HepG2 (cell line): ENCODE results near the gene TTLL13. TPM values are rescaled to one million over a fixed set of nuclear protein-coding genes. Genes with fewer than 3 reads are reported as not detected.

Experiments used
- BHLHE40 ChIP-seq: IDR thresholded peaks from 2 replicates; pipeline ENCODE4 v1.6.1; 2011; ENCODE audit warnings: low read length, improper control_type of control experiment
- CBX1 ChIP-seq: IDR thresholded peaks from one replicate; pipeline ENCODE4 v1.6.1; 2016; ENCODE audit warnings: antibody characterized with exemption, low read depth
- GATAD2A ChIP-seq: IDR thresholded peaks from 2 replicates; pipeline ENCODE4 v1.6.1; 2016
- HNRNPLL ChIP-seq: fragments of 200-400 bp; formaldehyde crosslinking; IDR thresholded peaks from 2 replicates; pipeline ENCODE4 v1.6.1; 2017; ENCODE audit warnings: mild to moderate bottlenecking, low read depth, low read length; ENCODE audit not compliant: poor library complexity, severe bottlenecking
- KAT2B ChIP-seq: fragments of 150-350 bp; IDR thresholded peaks from 2 replicates; pipeline ENCODE4 v1.6.1; 2014; ENCODE audit warnings: low read depth, low read length, borderline replicate concordance
- KAT8 ChIP-seq: IDR thresholded peaks from 2 replicates; pipeline ENCODE4 v1.6.1; 2016; ENCODE audit warnings: missing genetic modification reagents, missing compliant biosample characterization
- MTF1 ChIP-seq: sonication (generic); formaldehyde crosslinking; IDR thresholded peaks from 2 replicates; pipeline ENCODE4 v1.5.0; 2020; ENCODE audit warnings: missing genetic modification reagents
- PRMT3 ChIP-seq: sonication (generic); formaldehyde crosslinking; IDR thresholded peaks from 2 replicates; pipeline ENCODE4 v1.8.1; 2022; ENCODE audit warnings: low read depth, mild to moderate bottlenecking, moderate library complexity, missing genetic modification reagents, borderline replicate concordance
- RORA ChIP-seq: sonication (generic); formaldehyde crosslinking; IDR thresholded peaks from 2 replicates; pipeline ENCODE4 v1.5.0; 2020; ENCODE audit warnings: mild to moderate bottlenecking, missing genetic modification reagents, moderate library complexity
- SAFB2 ChIP-seq: sonication (generic); formaldehyde crosslinking; IDR thresholded peaks from 2 replicates; pipeline ENCODE4 v1.5.1; 2020; ENCODE audit warnings: missing genetic modification reagents, low read depth, mild to moderate bottlenecking, borderline replicate concordance
- SOX6 ChIP-seq, 2 experiments: fragments of 450-650 bp in 1 of 2; sonication (generic) in 1 of 2; formaldehyde crosslinking in 1 of 2; IDR thresholded peaks; 2 replicates each; pipeline versions ENCODE4 v1.4.0 to v1.6.1; 2017 to 2020; ENCODE audit warnings: antibody characterized with exemption in 1 of 2, mild to moderate bottlenecking in 1 of 2, missing genetic modification reagents in 1 of 2
- SYNCRIP ChIP-seq: fragments of 200-400 bp; formaldehyde crosslinking; IDR thresholded peaks from 2 replicates; pipeline ENCODE4 v1.6.1; 2018; ENCODE audit warnings: mild to moderate bottlenecking, low read depth, low read length; ENCODE audit not compliant: insufficient read depth
- TBL1XR1 ChIP-seq: fragments of 150-350 bp; IDR thresholded peaks from 2 replicates; pipeline ENCODE4 v1.6.1; 2014; ENCODE audit warnings: borderline replicate concordance, low read length; ENCODE audit not compliant: partially characterized antibody
- TGIF2 ChIP-seq: IDR thresholded peaks from 2 replicates; pipeline ENCODE4 v1.6.1; 2016; ENCODE audit warnings: control low read depth, missing compliant biosample characterization
- ZFP36 ChIP-seq: fragments of 150-350 bp; IDR thresholded peaks from 2 replicates; pipeline ENCODE4 v1.6.1; 2018; ENCODE audit warnings: borderline replicate concordance, low read length, low read depth; ENCODE audit not compliant: partially characterized antibody
- ZMAT3 ChIP-seq: sonication (generic); formaldehyde crosslinking; conservative IDR thresholded peaks from 2 replicates; pipeline ENCODE4 v1.7.0; 2021; ENCODE audit warnings: missing genetic modification reagents
- ZNF256 ChIP-seq: sonication (generic); formaldehyde crosslinking; conservative IDR thresholded peaks from 2 replicates; pipeline ENCODE4 v1.4.0; 2020; ENCODE audit warnings: missing genetic modification reagents
- ZNF343 ChIP-seq: sonication (generic); formaldehyde crosslinking; IDR thresholded peaks from 2 replicates; pipeline ENCODE4 v1.4.0; 2020; ENCODE audit warnings: mild to moderate bottlenecking, missing genetic modification reagents
- ZNF761 ChIP-seq: sonication (generic); formaldehyde crosslinking; conservative IDR thresholded peaks from 2 replicates; pipeline ENCODE4 v1.4.0; 2020; ENCODE audit warnings: mild to moderate bottlenecking, missing genetic modification reagents
- ZNF780A ChIP-seq: sonication (generic); formaldehyde crosslinking; IDR thresholded peaks from 2 replicates; pipeline ENCODE4 v1.8.0; 2022; ENCODE audit warnings: mild to moderate bottlenecking, missing genetic modification reagents, moderate library complexity
- polyA plus RNA-seq, 8 experiments: library from polyadenylated mRNA; depleted of rRNA in 3 of 8; stranded (reverse) in 7 of 8; unstranded in 1 of 8; fragments of >200 nt; fragmentation: Illumina TruSeq in 4 of 8; extraction: Trizol in 4 of 8; gene quantifications; 2 replicates each; pipeline versions ENCODE4 v1.2.1 to v1.2.3, GENCODE V29; 2011 to 2016; ENCODE audit warnings: low read depth in 4 of 8, missing spikeins in 1 of 8, mixed read lengths in 1 of 8; ENCODE audit not compliant: insufficient read depth in 1 of 8
- total RNA-seq, 5 experiments: library from RNA; depleted of rRNA; stranded (reverse); fragments of >200 nt; fragmentation: Illumina TruSeq; extraction: Trizol; gene quantifications; 2 replicates each; pipeline ENCODE4 v1.2.3, GENCODE V29; 2016; ENCODE audit warnings: low read depth in 1 of 5
- TF ChIP-seq, protein P1 (sequence below): IDR thresholded peaks from 2 replicates; pipeline ENCODE4 v1.4.0; 2020; ENCODE audit warnings: mild to moderate bottlenecking, missing genetic modification reagents
- TF ChIP-seq, protein P2 (sequence below): IDR thresholded peaks from 2 replicates; pipeline ENCODE4 v1.6.1; 2012; ENCODE audit warnings: low read length, improper control_type of control experiment
- TF ChIP-seq, protein P3 (sequence below): sonication (generic); formaldehyde crosslinking; IDR thresholded peaks from 2 replicates; pipeline ENCODE4 v1.4.0; 2020; ENCODE audit warnings: mild to moderate bottlenecking, missing genetic modification reagents

The TTLL13 gene
- total and polyA plus RNA-seq, 2 of the 13 experiments (the other 11 are each of a cell fraction or from before 2014, with no cell fraction given), result 0.07 to 0.29 TPM

DNA sequence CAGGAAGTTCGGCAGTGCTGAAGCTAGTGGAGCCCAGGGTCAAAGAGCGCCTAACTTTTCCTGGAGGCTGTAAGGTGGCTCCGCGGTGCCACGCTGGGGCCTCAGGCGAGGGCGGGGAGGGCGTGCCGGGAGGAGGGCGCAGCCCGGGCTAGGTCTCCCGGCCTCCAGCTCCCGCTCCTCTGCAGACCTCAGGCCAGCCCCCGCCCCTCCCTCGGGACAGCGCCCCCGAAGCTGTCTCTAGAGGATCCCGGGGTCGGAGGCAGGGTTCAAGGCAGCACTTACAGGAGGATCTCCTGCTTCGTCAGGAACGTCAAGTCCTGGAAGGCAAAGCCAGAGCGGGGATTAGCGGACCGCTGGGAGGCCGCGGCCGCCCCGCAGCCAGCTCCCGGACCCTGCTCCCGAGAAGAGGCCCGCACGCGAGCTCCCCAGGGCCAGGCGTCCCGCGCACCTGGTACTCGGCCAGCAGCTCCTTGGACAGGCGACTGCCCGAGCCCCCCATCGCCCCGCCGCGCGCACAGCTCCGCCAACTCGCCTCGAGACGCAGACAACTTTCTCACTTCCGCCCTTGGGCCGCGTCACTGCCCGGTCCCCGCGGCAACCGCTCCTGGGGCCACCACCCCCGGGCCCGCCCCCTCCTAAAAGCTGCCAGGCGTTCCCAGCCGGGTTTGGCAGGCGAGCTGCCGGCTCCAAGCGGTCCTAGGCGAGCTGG is 15.8 kb upstream of the TTLL13 start, which contains the start of gene CIB1 (continued):
- TF ChIP-seq KAT8 (peak; percentile 51; the same call in 1 of the 2 replicates), BHLHE40 (0 out of 2 replicates have a peak, but pooled peaks have one; percentile 8), KAT2B (no peak), PRMT3 (CRISPR knock-in tag) (0 out of 2 replicates have a peak, but pooled peaks have one; percentile 53), SOX6 (IDR thresholded peaks at IDR 0.05) (no peak), SOX6 (CRISPR knock-in tag; IDR thresholded peaks at IDR 0.05) (peak; percentile 59), ZFP36 (no peak), ZNF343 (CRISPR knock-in tag) (peak; percentile 23), TBL1XR1 (peak; percentile 28), GATAD2A (CRISPR knock-in tag) (peak; percentile 56; the same call in 1 of the 2 replicates), CBX1 (no peak), RORA (no peak), ZNF780A (peak; percentile 93), TGIF2 (CRISPR knock-in tag) (peak; percentile 59; the same call in 1 of the 2 replicates), ZNF256 (no peak), SYNCRIP (no peak), ZNF761 (CRISPR knock-in tag) (no peak; the same call in 1 of the 2 replicates), ZMAT3 (peak; percentile 65), MTF1 (CRISPR knock-in tag) (no peak), HNRNPLL (peak; percentile 51), SAFB2 (no peak; the same call in 1 of the 2 replicates)
- TF ChIP-seq, protein P1, sequence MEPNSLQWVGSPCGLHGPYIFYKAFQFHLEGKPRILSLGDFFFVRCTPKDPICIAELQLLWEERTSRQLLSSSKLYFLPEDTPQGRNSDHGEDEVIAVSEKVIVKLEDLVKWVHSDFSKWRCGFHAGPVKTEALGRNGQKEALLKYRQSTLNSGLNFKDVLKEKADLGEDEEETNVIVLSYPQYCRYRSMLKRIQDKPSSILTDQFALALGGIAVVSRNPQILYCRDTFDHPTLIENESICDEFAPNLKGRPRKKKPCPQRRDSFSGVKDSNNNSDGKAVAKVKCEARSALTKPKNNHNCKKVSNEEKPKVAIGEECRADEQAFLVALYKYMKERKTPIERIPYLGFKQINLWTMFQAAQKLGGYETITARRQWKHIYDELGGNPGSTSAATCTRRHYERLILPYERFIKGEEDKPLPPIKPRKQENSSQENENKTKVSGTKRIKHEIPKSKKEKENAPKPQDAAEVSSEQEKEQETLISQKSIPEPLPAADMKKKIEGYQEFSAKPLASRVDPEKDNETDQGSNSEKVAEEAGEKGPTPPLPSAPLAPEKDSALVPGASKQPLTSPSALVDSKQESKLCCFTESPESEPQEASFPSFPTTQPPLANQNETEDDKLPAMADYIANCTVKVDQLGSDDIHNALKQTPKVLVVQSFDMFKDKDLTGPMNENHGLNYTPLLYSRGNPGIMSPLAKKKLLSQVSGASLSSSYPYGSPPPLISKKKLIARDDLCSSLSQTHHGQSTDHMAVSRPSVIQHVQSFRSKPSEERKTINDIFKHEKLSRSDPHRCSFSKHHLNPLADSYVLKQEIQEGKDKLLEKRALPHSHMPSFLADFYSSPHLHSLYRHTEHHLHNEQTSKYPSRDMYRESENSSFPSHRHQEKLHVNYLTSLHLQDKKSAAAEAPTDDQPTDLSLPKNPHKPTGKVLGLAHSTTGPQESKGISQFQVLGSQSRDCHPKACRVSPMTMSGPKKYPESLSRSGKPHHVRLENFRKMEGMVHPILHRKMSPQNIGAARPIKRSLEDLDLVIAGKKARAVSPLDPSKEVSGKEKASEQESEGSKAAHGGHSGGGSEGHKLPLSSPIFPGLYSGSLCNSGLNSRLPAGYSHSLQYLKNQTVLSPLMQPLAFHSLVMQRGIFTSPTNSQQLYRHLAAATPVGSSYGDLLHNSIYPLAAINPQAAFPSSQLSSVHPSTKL (CRISPR knock-in tag), result peak; percentile 21; the same call in 1 of the 2 replicates
- TF ChIP-seq, protein P2, sequence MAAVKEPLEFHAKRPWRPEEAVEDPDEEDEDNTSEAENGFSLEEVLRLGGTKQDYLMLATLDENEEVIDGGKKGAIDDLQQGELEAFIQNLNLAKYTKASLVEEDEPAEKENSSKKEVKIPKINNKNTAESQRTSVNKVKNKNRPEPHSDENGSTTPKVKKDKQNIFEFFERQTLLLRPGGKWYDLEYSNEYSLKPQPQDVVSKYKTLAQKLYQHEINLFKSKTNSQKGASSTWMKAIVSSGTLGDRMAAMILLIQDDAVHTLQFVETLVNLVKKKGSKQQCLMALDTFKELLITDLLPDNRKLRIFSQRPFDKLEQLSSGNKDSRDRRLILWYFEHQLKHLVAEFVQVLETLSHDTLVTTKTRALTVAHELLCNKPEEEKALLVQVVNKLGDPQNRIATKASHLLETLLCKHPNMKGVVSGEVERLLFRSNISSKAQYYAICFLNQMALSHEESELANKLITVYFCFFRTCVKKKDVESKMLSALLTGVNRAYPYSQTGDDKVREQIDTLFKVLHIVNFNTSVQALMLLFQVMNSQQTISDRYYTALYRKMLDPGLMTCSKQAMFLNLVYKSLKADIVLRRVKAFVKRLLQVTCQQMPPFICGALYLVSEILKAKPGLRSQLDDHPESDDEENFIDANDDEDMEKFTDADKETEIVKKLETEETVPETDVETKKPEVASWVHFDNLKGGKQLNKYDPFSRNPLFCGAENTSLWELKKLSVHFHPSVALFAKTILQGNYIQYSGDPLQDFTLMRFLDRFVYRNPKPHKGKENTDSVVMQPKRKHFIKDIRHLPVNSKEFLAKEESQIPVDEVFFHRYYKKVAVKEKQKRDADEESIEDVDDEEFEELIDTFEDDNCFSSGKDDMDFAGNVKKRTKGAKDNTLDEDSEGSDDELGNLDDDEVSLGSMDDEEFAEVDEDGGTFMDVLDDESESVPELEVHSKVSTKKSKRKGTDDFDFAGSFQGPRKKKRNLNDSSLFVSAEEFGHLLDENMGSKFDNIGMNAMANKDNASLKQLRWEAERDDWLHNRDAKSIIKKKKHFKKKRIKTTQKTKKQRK, result no peak
- TF ChIP-seq, protein P3, sequence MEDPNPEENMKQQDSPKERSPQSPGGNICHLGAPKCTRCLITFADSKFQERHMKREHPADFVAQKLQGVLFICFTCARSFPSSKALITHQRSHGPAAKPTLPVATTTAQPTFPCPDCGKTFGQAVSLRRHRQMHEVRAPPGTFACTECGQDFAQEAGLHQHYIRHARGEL (CRISPR knock-in tag), result 0 out of 2 replicates have a peak, but pooled peaks have one; percentile 60
